Activated CD8-positive, alpha-beta memory T cell treated with anti-CD3 and anti-CD28 coated beads, Interleukin-2, amount 10 ng/mL, durations not matched to agents 7 days and 5 days (primary cell): ENCODE results near the gene KRT5. TPM values are rescaled to one million over a fixed set of nuclear protein-coding genes. Genes with fewer than 3 reads are reported as not detected.
A peak's percentile ranks its signal among the peaks of the same experiment; 100 is the strongest.

ENCODE experiments used
- ATAC-seq: fragments of 150-1000 bp; cut with Tn5 transposase; one replicate; pipeline ENCODE4 v1.10.0; 2021; ENCODE audit warnings: moderate library complexity
- CTCF ChIA-PET: fragments of 350-600 bp; sonication (Branson Sonifier 250); formaldehyde crosslinking; loops from one replicate; lab custom pipeline; 2021; ENCODE audit warnings: antibody characterized with exemption; lab: Charles Lee
- DNase-seq: peaks from one replicate; pipeline ENCODE4 v3.0.0-alpha.2; 2020
- H3K27ac Mint-ChIP-seq: one replicate; pipeline ENCODE4 v1.8.0; 2021; ENCODE audit warnings: mild to moderate bottlenecking, mixed read lengths
- H3K27me3 Mint-ChIP-seq: one replicate; pipeline ENCODE4 v1.8.0; 2021; ENCODE audit warnings: mixed read lengths
- H3K36me3 Mint-ChIP-seq: one replicate; pipeline ENCODE4 v1.8.0; 2021; ENCODE audit warnings: mild to moderate bottlenecking, mixed read lengths
- H3K4me1 Mint-ChIP-seq: one replicate; pipeline ENCODE4 v1.8.0; 2021; ENCODE audit warnings: mixed read lengths
- H3K4me3 Mint-ChIP-seq: one replicate; pipeline ENCODE4 v1.8.0; 2021; ENCODE audit warnings: mild to moderate bottlenecking, moderate library complexity, mixed read lengths
- H3K9me3 Mint-ChIP-seq: one replicate; pipeline ENCODE4 v1.8.0; 2022; ENCODE audit warnings: low read depth, mixed read lengths
- total RNA-seq, 2 experiments: library from RNA; stranded (reverse); gene quantifications; one replicate each; pipeline ENCODE4 v1.2.3, GENCODE V29; 2021

Gene KRT5
- total RNA-seq, 2 experiments from 2014 or later, result not detected

DNA sequence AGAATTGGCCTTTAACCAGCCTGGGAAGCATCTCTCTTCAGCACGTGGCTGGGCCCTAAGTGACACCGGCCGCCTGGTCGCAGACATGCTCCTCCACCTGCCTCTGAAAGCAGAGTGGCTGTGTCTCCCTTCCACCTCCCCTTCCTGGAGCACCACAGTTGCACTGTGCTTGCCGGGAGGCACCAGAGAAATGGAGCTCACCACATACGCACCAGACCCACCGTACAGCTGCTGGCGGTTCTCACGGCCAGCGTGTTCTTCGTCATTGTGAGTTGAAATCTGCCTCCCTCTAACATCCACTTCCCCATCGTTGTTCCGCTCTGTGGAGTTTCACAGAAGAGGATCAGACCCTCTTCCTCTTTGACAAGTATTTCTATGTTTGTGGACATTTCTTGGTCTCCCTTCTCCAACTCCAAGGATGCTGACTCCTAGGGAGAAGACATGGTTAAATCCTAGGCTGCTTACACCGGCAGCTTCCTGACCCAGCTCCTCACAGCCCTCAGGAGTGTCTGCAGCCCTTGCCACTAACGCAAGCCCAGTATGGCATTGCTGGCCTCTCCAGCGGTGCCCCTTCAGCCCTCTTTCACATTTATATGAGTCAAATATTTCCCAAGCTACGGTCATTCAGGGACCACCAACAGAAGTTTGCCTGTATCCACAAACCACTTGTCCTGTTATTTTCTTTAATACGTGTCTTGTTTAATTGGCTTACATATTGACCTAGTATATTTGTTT, 11.5 kb upstream of the KRT5 start:
- no peaks in the 10 kb centered on the region for H3K9me3 Mint-ChIP-seq
- H3K27me3 Mint-ChIP-seq, result peaks cover 2% of the 10 kb centered on the region
- H3K36me3 Mint-ChIP-seq, result no peaks in the 10 kb centered on the region
- CTCF ChIA-PET, result interaction anchor here (1.2 kb wide), 1 partner anchor 348 kb away, joined by 3 read pairs; no protein-coding TSS in a partner anchor
- peaks cover 4% of the 10 kb centered on the region for H3K4me1 Mint-ChIP-seq
- H3K27ac Mint-ChIP-seq, result no peak overlapping the region
- DNase-seq, result no peak
- no peak for ATAC-seq
- no peak overlapping the region for H3K4me3 Mint-ChIP-seq

- no peak overlapping the region for H3K4me3 Mint-ChIP-seq
- CTCF ChIA-PET, result no interaction called here
- H3K9me3 Mint-ChIP-seq, result no peaks in the 10 kb centered on the region
- no peak for ATAC-seq
- H3K36me3 Mint-ChIP-seq, result no peaks in the 10 kb centered on the region
- peaks cover 2% of the 10 kb centered on the region for H3K27me3 Mint-ChIP-seq
- H3K4me1 Mint-ChIP-seq, result peaks cover 9% of the 10 kb centered on the region
- H3K27ac Mint-ChIP-seq, result no peak overlapping the region
- DNase-seq, result no peak
Measured at GRCh38 chr12:52530905-52531304, 10.7 kb upstream of the KRT5 start.

- CTCF ChIA-PET, result no interaction called here
- H3K36me3 Mint-ChIP-seq, result no peaks in the 10 kb centered on the region
- no peaks in the 10 kb centered on the region for H3K27me3 Mint-ChIP-seq
- H3K4me1 Mint-ChIP-seq, result peaks cover 9% of the 10 kb centered on the region
- H3K27ac Mint-ChIP-seq, result no peak overlapping the region
- no peak for ATAC-seq
- no peak for DNase-seq
- H3K9me3 Mint-ChIP-seq, result no peaks in the 10 kb centered on the region
- no peak overlapping the region for H3K4me3 Mint-ChIP-seq
Measured at GRCh38 chr12:52530366-52530765, 10.2 kb upstream of the KRT5 start.

GRCh38 chr12:52529846-52530245, 9.7 kb upstream of the KRT5 start:
- Mint-ChIP-seq H3K27me3 (no peaks in the 10 kb centered on the region), H3K9me3 (no peaks in the 10 kb centered on the region), H3K27ac (no peak overlapping the region), H3K36me3 (no peaks in the 10 kb centered on the region), H3K4me1 (peaks cover 9% of the 10 kb centered on the region), H3K4me3 (no peak overlapping the region)
- DNase-seq (no peak), ATAC-seq (no peak)
- CTCF ChIA-PET, result no interaction called here

DNA sequence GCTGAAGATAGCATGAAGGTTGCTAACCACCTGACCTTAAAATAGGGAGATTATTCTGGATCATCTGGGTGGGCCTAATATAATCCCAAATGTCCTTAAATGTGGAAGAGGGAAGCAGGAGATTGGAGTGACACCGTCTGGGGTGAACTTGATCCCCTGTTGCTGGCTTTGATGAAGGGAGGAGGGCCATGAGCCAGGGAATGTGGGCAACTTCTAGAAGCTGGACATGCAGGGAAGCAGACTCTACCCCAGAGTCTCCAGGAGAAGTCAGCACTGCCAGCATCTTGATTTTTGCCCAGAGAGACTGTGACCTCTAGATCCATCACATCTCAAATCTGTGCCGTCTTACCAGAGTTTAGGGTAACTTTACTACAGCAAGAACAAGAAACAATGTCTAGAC, 9.2 kb upstream of the KRT5 start:
- DNase-seq (no peak), ATAC-seq (no peak)
- CTCF ChIA-PET, result interaction anchor here (0.8 kb wide), 1 partner anchor 351 kb away, joined by 3 read pairs; no protein-coding TSS in a partner anchor
- Mint-ChIP-seq H3K36me3 (no peaks in the 10 kb centered on the region), H3K9me3 (no peaks in the 10 kb centered on the region), H3K27me3 (no peaks in the 10 kb centered on the region), H3K27ac (no peak overlapping the region), H3K4me3 (no peak overlapping the region), H3K4me1 (peaks cover 9% of the 10 kb centered on the region)

DNA sequence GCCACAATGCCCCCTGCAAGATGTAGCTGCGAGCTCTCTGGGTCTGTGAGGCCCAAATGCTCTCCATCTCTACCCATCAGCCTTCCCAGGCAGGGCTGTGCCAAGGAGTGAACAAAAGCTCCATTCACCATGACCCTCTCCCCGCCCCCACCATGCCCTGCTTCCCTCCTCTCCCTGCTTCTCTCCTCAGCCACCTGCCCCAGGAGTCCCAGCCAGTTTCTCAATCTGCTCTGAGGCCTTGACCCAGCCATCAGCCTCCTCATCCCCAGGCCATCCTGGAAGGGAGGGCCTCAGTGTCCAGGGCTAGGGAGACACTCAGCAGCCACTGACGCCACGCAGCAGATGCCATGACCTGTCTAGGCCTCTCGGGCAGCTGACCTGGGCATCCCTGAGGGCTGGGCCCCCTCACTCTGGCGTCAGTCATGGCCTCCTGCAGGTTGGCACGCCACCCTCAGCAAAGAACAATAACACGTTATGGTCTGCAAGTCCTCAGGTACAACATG, 8.5 kb upstream of the KRT5 start:
- H3K27ac Mint-ChIP-seq, result no peak overlapping the region
- H3K9me3 Mint-ChIP-seq, result no peaks in the 10 kb centered on the region
- DNase-seq, result no peak
- CTCF ChIA-PET, result interaction anchor here (0.8 kb wide), 1 partner anchor 352 kb away, joined by 3 read pairs; no protein-coding TSS in a partner anchor
- H3K36me3 Mint-ChIP-seq, result no peaks in the 10 kb centered on the region
- ATAC-seq, result no peak
- peaks cover 9% of the 10 kb centered on the region for H3K4me1 Mint-ChIP-seq
- H3K4me3 Mint-ChIP-seq, result no peak overlapping the region
- no peaks in the 10 kb centered on the region for H3K27me3 Mint-ChIP-seq

- ATAC-seq (no peak), DNase-seq (peak; percentile 38)
- CTCF ChIA-PET, result no interaction called here
- Mint-ChIP-seq H3K27ac (no peak overlapping the region), H3K36me3 (no peaks in the 10 kb centered on the region), H3K4me1 (peaks cover 9% of the 10 kb centered on the region), H3K4me3 (no peak overlapping the region), H3K27me3 (peaks cover 6% of the 10 kb centered on the region), H3K9me3 (no peaks in the 10 kb centered on the region)
Measured at GRCh38 chr12:52527121-52527800, 7.1 kb upstream of the KRT5 start.

DNA sequence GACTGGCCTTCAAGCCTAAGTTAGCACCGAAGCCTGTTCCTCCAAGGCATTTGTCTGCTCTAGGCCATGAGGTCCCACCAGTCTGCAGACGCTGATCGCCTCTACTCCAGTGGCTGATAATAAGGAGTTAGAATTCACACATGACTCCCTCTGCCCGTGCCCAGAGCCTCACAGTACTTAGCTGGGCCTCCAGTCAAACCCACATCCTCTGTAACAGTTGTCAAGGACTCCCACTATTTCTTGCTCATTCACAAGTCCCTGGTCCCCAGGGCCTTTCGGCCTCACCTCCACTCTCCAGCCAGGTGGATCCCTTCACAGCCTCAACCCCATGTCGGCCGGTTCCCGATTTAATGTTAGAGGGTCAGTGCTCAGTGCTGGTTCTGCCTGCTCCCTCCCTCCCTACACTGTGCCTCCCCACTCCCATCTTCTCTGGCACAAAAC, 6.3 kb upstream of the KRT5 start:
- Mint-ChIP-seq H3K36me3 (no peaks in the 10 kb centered on the region), H3K27ac (no peak overlapping the region), H3K9me3 (no peaks in the 10 kb centered on the region), H3K27me3 (peaks cover 7% of the 10 kb centered on the region), H3K4me1 (peaks cover 9% of the 10 kb centered on the region), H3K4me3 (no peak overlapping the region)
- ATAC-seq (peak; percentile 63), DNase-seq (peak; percentile 40)
- CTCF ChIA-PET, result no interaction called here

DNA sequence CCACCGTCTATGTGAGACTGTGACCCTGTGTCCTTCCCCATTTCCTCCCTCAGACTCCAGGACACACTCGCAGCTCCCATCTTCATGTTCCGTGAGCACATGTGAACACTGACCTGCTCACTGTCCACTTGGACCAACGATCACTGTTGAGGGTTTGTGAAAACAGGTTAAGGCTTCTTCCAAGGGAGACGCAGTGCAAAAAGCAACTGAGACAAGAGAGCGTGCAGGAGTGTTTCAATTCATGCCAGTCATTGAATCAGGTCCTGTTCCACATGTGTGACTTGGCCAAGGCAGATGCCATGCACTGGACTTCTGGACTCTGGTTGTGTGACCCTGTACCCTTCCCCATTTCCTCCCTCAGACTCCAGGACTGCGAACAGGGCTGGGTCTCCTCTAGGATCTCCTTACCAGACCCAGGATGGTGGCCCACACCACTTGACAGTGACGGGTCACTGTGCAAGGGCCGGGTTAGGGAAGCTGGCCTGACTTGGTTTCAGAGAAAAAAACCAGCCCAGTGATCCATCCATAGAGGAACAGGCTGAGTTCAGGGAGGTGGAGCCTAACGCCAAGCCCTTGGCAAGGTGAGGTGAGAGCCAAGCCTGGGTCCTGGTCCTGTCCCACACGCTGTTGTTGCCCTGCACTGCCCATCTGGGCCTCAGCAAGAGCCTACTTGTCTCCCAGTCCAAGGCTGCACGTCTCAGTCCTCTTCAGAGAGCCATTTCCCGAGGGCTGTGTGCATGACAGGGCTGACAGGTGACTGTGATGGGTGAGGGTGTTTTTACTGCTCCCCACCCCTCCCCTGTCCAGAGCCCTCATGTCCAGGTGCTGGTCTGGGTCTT, 5.7 kb upstream of the KRT5 start:
- Mint-ChIP-seq H3K27ac (no peak overlapping the region), H3K36me3 (no peaks in the 10 kb centered on the region), H3K4me3 (no peak overlapping the region), H3K9me3 (no peaks in the 10 kb centered on the region), H3K4me1 (peaks cover 9% of the 10 kb centered on the region), H3K27me3 (peaks cover 7% of the 10 kb centered on the region)
- DNase-seq (peak; percentile 29), ATAC-seq (no peak)
- CTCF ChIA-PET, result no interaction called here

DNA sequence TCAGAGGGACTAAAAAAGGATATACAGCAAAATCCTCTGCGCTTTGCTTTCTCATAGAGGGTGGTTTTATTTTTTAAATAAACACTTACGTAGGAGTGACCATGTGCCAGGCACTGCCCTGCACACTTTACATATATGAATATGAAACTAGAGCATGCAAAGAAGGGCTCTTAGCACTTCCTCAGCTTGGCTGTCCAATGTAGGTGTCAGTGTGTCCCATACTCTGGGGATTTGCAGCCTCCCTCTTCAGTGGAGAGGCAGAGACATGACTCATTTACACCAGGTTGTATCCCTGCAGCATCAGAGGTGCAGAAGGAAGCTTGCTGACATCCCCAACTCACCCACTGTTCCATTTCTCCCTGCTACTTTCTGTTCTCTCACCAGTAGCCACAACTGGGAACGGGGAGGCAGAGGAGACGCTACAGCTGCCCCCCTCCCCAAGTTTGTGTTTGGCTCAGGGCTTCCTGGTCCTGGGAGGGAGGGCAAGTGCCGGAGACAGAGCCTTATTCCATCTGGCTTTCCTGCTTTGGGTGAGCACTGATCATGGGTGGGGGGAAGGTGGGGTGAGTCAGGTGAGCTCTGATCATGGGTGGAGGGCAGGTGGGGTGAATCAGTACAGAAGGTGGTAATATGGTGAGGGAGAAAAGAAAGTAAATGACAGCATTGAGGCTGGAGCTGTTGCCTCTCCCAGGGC, 4.9 kb upstream of the KRT5 start:
- H3K27ac Mint-ChIP-seq, result no peak overlapping the region
- CTCF ChIA-PET, result no interaction called here

GRCh38 chr12:52524241-52524897, 4.2 kb upstream of the KRT5 start:
- Mint-ChIP-seq H3K4me3 (no peak overlapping the region), H3K4me1 (peaks cover 9% of the 10 kb centered on the region), H3K27me3 (peaks cover 7% of the 10 kb centered on the region), H3K9me3 (no peaks in the 10 kb centered on the region), H3K27ac (no peak overlapping the region), H3K36me3 (no peaks in the 10 kb centered on the region)
- CTCF ChIA-PET, result no interaction called here
- ATAC-seq, result no peak
- peak; percentile 29 for DNase-seq

More for the DNA sequence above, 4.9 kb upstream of the KRT5 start:
- Mint-ChIP-seq H3K9me3 (no peaks in the 10 kb centered on the region), H3K36me3 (no peaks in the 10 kb centered on the region), H3K4me1 (peaks cover 9% of the 10 kb centered on the region), H3K4me3 (no peak overlapping the region), H3K27me3 (peaks cover 7% of the 10 kb centered on the region)
- ATAC-seq (no peak), DNase-seq (peak; percentile 19)

DNA sequence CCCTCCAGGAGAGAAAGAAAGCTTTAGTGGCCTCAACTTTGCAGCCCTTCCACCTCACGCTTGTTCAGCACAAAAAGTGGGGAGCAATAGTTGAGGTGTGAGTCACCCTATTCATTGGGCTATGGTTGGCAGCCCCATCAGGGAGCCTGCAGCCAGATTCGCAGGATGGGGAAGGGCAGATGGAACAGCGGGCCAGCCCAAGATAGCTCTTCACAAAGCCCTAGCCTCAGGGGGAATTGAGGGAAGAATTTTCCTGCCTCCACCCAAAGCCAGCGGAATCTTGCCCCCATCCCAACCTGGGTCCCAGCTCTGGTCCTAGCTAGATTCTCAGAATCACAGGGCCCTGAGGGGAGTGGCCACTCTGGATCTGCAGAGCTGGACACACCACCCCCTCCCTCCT, 3.6 kb upstream of the KRT5 start:
- Mint-ChIP-seq H3K27ac (no peak overlapping the region), H3K27me3 (peaks cover 8% of the 10 kb centered on the region), H3K36me3 (no peaks in the 10 kb centered on the region), H3K4me3 (no peak overlapping the region), H3K4me1 (peaks cover 9% of the 10 kb centered on the region), H3K9me3 (no peaks in the 10 kb centered on the region)
- ATAC-seq (no peak), DNase-seq (peak; percentile 15)
- CTCF ChIA-PET, result no interaction called here
